Left ventricle myocardium superior (tissue), 1 donor: ENCODE measurements around the gene SYNGR3. TPM values are rescaled to one million over a fixed set of nuclear protein-coding genes. Genes with fewer than 3 reads are reported as not detected.
A peak's percentile ranks its signal among the peaks of the same experiment; 100 is the strongest.
"Not testable (repeated sequence)": the region's sequence is repeated elsewhere in the genome, so short reads cannot be mapped to it uniquely, and the experiment has no call there.

Experiments used
- ATAC-seq: fragments of 200-7000 bp; cut with Tn5 transposase; one replicate; pipeline ENCODE4 v1.9.1; 2020; ENCODE audit warnings: mild to moderate bottlenecking, moderate library complexity
- DNase-seq: peaks from one replicate; pipeline ENCODE4 v3.0.0-alpha.2; 2020
- intact Hi-C: fragments of 100-400 bp; cut with micrococcal nuclease; formaldehyde crosslinking; loops from one replicate; pipeline ENCODE4 v1.11.0; 2022
- total RNA-seq: library from RNA; stranded (reverse); fragmentation: NEBNext Ultra II Directional; extraction: Animal tissue kit (Norgen Biotek cat#: 25700); gene quantifications from one replicate; pipeline ENCODE4 v1.2.1, GENCODE V29; 2021
- donor health status: DM: no; HTN: yes; CAD: no; lungs with severe emphysema.

SYNGR3 gene
- total RNA-seq, 1 donor from 2014 or later, result 1.0 TPM

DNA sequence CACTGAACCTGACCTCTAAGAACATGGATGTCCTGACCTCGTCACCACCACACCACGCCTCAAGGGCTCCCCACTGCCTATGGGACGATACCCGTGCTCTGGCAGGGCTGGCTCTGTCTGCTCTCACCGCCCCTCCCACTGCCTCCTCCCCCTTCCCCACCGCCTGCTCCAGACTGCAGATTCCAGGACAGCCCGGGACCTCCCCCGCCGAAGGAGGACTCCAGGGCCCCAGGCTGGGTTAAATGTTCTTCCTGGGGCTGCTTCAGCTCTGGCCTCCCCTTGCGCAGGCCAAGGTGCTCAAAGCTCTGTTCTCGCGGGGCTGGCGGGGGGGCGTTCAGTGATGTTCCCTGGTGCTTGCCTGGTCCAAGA lies 32.9 kb downstream of the SYNGR3 start:
- DNase-seq, result no peak

GRCh38 chr16:2023092-2024031 lies 33.6 kb downstream of the SYNGR3 start:
- DNase-seq, result peak; percentile 96
- peak; percentile 88 for ATAC-seq
- intact Hi-C loops, result no loop called here

More for the DNA sequence above, 32.9 kb downstream of the SYNGR3 start:
- intact Hi-C loops, result no loop called here
- ATAC-seq, result peak; percentile 20

DNA sequence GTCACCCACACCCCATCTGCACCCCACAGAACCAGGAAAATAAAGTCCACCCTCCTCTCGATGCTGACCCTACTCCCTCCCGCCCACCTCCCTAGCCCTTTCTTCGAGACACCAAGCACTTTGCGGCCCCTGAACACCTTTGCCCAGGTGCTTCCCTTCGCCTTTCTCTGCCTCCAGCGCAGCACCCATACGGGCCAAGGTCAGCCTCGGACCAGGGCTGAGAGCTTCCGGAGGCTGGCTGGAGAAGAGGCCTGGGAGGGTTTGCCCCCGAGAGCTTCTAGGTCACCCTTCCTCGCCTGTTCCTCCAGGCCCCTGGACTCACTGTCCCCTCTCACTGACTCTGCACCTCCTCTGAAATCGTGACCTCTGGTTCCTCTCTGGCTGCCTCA lies 34.3 kb downstream of the SYNGR3 start:
- DNase-seq, result no peak
- intact Hi-C loops, result no loop called here

GRCh38 chr16:2025251-2025650 lies 35.5 kb downstream of the SYNGR3 start:
- intact Hi-C loops, result no loop called here
- no peak for DNase-seq
- ATAC-seq, result no peak

More for the DNA sequence above, 34.3 kb downstream of the SYNGR3 start:
- no peak for ATAC-seq

DNA sequence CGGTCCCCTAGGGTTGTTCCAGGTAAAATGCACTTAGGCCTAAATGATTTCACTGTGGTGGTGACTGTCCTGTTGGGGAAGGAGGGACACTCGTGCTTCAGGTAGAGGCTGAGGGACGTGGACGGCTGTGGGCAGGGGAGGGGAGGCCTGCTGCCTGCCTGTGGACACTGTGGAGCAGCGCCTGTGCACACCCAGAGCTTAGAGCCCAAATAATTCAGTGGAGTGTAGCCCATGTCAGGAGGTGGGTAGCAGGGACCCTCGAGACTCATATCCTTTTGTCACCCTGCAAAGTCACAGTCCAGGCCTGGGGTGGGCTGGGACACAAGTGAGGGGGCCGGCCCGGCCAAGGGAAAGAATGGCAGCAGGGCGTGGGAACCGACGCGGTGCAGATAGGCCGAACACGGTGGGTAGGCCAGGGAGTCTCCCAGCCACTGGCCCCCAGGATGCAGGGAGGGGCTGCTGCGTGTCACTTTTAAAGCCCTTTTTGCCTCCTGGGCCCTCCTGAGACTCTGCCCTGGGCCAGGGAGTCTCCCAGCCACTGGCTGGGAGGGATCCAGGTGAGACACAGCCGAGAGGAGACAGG lies 36.2 kb downstream of the SYNGR3 start:
- no peak for ATAC-seq
- no peak for DNase-seq
- intact Hi-C loops, result no loop called here

- intact Hi-C loops, result no loop called here
- DNase-seq, result peak; percentile 76
- peak; percentile 28 for ATAC-seq
Observed at GRCh38 chr16:2026461-2027023, 36.8 kb downstream of the SYNGR3 start, which contains the start of gene NHERF2. Gene NHERF2 (plus strand): TSS chr16:2026902. CDS start chr16:2027006, 104 bp downstream.

DNA sequence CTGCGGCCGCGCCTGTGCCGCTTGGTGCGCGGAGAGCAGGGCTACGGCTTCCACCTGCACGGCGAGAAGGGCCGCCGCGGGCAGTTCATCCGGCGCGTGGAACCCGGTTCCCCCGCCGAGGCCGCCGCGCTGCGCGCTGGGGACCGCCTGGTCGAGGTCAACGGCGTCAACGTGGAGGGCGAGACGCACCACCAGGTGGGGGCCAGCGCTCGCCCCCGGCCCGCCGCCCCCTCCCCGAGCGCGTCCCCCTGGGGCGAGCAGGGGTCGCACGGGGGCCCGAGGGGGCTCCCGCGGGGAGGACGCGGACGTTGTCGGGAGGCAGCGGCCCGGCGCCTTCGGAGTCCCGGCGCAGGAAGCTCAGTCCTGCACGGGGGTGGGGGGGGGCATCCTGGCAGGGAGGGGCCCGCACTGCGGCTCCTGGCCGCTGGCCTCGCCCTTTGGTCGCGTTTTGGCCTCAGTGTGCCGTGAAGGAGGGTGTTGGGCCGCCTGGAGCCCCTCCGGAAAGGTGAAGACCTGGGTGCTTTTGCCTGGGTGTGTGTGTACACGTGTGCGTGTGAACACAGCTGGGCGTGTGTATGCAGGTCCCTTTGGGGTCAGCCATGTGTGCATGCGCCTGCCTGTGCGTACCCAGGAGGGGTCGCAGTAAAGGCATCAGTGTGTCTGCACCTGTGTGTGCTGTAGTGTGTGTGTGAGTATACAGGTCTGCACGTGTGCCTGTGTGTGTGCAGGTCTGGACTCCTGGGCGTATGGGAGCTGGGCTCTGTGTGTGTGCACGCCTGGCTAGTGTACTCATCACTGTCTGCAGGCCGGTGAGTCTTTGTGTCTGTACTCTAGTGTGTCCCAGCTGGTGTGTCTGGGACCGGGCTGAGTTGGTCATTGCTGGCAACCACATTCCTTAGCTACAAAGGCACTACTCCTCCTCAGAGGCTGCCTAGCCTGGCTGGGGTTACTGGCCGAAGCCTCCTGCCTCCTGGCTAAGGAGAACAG lies 37.5 kb downstream of the SYNGR3 start:
- no peak for ATAC-seq
- DNase-seq, result peak; percentile 50
- intact Hi-C loops, result no loop called here

GRCh38 chr16:2028146-2028545 lies 38.4 kb downstream of the SYNGR3 start:
- no peak for ATAC-seq
- no peak for DNase-seq
- intact Hi-C loops, result no loop called here

GRCh38 chr16:2028620-2029220 lies 39.0 kb downstream of the SYNGR3 start:
- ATAC-seq, result no peak
- no peak for DNase-seq
- intact Hi-C loops, result no loop called here

DNA sequence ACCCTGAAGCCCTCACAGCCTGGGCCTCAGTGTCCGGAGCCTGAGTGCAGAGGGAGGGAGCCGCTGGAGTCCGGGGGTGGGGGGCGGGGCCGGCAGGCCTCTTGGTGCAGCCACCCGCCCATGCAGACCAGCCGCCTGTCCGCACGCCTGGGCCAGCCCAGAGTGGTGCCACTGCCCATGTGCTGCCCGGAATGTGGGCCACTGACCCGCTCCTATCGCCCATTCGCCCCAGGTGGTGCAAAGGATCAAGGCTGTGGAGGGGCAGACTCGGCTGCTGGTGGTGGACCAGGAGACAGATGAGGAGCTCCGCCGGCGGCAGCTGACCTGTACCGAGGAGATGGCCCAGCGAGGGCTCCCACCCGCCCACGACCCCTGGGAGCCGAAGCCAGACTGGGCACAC lies 39.6 kb downstream of the SYNGR3 start:
- intact Hi-C loops, result no loop called here
- DNase-seq, result no peak
- no peak for ATAC-seq

DNA sequence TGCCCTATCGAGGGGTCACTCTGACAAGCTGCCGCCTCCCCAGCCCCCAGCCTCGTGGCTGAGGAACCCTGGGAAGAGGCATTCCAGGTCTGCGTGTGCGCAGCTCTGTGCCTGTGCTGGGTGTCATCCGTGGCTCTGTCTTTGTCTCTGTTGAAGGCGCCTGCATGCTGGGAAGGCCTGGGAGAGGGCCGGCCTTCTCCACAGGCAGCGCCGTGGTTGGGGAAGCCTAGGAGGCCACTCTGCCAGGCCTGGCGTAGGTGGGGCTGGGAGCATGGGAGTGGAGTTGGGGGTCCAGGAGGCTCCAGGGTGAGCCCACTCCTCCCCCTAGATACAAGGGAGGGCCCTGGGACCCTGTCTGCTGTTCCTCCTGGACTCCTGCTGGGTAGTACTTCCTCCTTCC lies 40.3 kb downstream of the SYNGR3 start:
- ATAC-seq, result no peak
- intact Hi-C loops, result no loop called here
- DNase-seq, result no peak

GRCh38 chr16:2031081-2031577 lies 41.4 kb downstream of the SYNGR3 start:
- DNase-seq (peak; percentile 68), ATAC-seq (peak; percentile 11)
- intact Hi-C loops, result no loop called here

GRCh38 chr16:2032285-2033056 lies 42.7 kb downstream of the SYNGR3 start:
- ATAC-seq (peak; percentile 49), DNase-seq (peak; percentile 61)
- intact Hi-C loops, result no loop called here

DNA sequence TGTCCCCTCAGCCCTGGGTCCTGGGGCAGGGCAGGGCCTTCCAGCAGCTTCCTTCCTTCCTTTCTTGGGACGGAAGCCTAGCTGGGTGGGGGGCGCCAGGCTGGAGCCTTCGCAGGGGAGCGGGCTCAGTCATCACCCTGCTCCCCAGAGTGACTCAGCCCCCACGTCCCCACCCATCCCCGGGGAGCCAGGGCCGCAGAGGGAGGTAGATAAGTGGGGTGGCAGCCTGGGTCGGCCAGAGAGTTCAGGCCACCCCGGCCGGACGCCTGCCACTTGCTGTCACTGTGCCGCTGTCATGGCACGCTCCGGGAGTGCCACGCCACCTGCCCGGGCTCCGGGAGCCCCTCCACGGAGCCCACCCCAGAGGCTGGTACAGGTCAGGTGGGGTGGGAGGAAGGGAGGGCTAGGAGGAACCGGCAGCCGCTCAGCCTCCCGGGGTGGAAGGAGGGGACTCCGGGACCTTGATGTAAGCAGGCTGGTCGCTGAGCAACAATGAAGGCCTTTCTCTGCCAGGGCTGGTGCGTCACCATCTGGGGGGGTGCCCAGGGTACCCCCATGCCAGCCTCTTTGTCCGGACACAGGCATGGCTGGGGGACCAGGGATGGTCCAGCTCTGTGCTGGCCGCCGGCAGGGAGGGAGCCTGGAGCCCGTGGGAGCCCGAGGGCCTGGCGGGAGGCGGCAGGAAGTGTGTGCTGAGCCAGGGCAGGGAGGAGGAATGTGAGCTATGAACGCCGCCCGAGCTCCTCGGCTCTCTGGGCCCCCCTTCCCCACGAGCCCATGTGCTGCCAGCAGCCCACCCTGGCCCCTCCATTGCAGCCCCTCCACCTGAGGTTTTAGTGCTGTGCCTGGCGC lies 43.5 kb downstream of the SYNGR3 start:
- ATAC-seq (peak; percentile 55), DNase-seq (peak; percentile 77)
- intact Hi-C loops, result no loop called here

GRCh38 chr16:2033909-2034695 lies 44.3 kb downstream of the SYNGR3 start:
- ATAC-seq, intact Hi-C loops: not testable (repeated sequence)
- DNase-seq, result peak; percentile 52
